NB4 (cell line): Measurements from ENCODE around the gene AMH.

Experiments
- MYC ChIP-seq: IDR thresholded peaks from 2 replicates; pipeline ENCODE4 v1.6.1; 2011; ENCODE audit warnings: low read depth, low read length
- POLR2A ChIP-seq: IDR thresholded peaks from 2 replicates; pipeline ENCODE4 v1.6.1; 2011; ENCODE audit warnings: mild to moderate bottlenecking; ENCODE audit not compliant: insufficient read length; ENCODE audit errors: extremely low read depth
- TF ChIP-seq, protein P1 (sequence below): IDR thresholded peaks from one replicate; pipeline ENCODE4 v1.5.1; 2012; ENCODE audit warnings: low read depth, low read length
- TF ChIP-seq, protein P2 (sequence below): IDR thresholded peaks from 2 replicates; pipeline ENCODE4 v1.6.1; 2011; ENCODE audit warnings: low read depth, low read length

DNA sequence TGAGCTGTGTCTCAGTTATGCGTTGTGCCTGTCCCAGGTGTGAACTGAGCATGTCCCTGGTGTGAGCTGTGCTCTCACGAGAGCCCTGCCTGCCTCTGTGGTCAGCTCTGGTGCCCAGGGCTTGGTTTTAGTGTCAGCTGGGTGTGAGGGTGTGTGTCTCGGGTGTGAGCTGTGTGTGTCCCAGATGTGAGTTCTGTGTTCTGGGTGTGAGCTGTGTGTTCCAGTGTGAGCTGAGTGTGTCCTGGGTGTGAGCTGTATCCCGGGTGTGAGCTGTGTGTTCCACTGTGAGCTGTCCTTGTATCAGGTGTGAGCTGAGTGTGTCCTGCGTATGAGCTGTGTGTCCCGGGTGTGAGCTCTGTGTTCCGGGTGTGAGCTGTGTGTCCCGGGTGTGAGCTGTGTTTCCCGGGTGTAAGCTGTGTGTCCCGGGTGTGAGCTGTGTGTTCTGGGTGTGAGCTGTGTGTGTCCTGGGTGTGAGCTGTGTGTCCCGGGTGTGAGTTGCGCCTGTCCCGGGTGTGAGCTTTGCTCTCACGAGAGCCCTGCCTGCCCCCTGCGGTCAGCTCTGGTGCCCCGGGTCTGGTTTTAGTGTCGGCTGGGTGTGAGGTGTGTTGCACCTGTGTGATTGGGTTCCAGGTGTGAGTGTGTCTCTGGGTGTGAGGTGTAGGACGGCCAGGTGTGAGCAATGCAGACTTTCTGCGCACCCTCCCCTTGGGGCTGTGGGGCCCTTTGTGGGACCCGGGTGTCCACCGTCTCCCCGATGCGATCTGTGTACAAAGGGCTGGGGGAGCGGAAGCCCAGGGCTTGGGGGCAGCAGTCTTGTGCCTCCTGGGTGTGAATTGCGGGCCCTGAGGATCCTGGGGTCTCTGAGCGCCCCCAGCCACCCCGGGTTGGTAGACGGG lies 39.9 kb downstream of the AMH start:
- TF ChIP-seq, protein P1, sequence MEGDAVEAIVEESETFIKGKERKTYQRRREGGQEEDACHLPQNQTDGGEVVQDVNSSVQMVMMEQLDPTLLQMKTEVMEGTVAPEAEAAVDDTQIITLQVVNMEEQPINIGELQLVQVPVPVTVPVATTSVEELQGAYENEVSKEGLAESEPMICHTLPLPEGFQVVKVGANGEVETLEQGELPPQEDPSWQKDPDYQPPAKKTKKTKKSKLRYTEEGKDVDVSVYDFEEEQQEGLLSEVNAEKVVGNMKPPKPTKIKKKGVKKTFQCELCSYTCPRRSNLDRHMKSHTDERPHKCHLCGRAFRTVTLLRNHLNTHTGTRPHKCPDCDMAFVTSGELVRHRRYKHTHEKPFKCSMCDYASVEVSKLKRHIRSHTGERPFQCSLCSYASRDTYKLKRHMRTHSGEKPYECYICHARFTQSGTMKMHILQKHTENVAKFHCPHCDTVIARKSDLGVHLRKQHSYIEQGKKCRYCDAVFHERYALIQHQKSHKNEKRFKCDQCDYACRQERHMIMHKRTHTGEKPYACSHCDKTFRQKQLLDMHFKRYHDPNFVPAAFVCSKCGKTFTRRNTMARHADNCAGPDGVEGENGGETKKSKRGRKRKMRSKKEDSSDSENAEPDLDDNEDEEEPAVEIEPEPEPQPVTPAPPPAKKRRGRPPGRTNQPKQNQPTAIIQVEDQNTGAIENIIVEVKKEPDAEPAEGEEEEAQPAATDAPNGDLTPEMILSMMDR = no peak
- no peak for TF ChIP-seq POLR2A
- TF ChIP-seq, protein P2, sequence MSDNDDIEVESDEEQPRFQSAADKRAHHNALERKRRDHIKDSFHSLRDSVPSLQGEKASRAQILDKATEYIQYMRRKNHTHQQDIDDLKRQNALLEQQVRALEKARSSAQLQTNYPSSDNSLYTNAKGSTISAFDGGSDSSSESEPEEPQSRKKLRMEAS = no peak
- TF ChIP-seq MYC = no peak
